NOMO-1 treated with DMSO at 0.1 percent for 48 hours (cell line): ENCODE measurements around the gene TMBIM1.

ENCODE experiments used
- DNase-seq: peaks from one replicate; lab custom pipeline; 2025; ENCODE audit not compliant: unreplicated experiment; lab: John Stamatoyannopoulos, UW

Gene TMBIM1

DNA sequence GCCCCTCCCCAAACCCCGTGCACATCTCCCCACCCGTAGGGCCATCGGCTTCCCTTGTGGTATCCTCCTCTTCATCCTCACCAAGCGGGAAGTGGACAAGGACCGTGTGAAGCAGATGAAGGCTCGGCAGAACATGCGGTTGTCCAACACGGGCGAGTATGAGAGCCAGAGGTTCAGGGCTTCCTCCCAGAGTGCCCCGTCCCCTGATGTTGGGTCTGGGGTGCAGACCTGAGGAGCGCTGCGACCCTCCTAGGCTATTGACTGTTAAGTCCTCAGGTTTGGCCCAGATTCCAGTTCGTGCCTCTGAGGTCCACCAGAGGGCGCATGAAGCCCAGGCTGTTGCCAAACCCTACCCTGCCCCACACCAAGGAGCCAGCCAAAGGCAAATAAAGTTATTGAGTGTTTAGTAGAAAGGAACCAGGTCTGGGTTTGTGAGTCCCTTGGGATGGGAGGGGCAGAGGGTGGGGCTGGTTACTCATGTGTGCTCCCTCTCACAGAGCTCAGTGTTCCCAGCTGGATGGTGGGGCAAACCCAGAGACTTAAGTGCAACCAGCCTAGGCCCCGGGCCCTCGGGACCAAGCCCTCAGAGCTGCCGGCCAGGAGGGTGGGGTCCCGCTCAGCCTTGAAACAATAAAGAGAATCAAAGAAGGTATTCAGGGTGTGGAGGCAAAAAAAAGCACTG, 19.6 kb downstream of the TMBIM1 start:
- DNase-seq = peak; percentile 74

DNA sequence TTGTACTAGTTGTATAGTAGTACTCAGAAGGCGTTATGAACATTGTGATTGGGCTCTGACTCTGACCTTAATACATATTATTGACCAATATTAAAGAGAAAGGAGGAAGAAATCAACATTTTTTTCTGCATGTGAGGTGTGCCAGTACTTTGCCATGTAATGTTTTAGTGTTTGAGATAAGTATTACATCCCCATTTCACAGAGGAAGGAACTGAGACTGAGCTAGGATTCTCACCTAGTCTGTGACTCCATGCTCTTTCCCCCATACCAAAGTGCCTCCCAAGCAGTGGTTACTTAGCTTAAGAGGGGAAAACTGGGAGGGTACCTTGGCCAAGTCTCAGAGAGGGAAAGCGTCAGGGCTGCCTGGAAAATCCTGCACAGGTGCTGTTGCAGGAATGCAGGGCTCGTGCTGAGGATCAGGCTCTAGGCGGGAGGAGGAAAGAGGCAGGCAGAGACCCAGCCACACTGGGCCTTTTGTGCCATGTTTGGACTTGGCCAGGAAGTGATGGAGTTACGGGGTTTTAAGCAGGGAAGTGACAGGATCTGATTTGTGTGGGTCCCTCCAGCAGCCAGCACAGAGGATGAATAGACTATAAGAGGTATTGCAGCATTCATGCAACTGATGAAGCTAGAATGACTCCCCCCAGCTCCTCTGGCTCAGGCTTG, 20.3 kb downstream of the TMBIM1 start:
- no peak for DNase-seq

DNA sequence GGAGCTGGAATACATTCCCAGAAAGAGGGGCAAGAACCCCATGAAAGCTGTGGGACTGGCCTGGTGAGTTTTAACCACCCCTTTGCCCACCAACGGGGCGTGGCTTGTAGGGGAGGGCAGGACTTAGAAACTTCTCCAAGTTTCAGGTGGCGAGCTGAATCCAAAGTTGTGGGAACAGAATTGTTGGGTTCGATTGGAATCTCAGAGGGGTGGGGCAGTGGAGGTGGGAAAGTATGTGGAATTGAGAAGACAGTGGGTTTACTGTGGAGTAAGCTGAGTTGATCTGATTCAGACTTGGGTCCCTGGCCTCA, 20.9 kb downstream of the TMBIM1 start:
- DNase-seq = no peak

DNA sequence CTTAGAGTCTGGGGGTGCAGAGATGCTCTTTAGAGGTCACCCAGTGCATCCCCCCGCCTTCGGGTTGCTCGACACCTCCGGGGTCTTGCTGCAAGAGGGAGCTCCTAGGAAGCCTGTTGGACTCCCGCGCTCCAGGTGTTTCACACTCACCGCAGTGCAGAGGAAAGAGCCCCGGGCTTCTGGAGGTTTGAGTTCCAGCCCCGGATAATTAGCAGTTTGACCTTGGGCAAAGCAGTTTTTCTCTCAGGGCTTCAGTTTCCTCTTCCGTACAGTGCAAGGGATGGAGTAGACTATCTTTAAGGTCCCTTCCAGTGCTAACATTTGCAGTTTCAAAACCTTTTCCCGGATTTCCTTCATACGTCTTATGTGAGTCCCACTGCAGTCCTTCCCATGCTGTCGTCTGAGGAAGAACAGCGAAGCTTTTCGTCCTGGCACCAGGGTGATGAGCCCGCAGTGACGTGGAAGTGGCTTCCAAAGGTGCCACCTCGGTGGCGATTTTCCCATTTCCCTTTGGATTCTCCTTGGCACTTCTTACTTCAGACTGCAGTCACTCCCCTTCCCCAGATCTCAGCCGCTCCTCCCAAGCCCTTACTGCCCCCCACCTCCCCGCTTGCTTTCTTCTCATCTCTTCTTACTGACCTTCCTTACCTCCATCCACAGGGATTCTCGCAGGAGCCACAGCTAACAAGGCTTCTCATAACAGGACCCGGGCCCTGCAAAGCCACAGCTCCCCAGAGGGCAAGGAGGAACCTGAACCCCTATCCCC, 21.4 kb downstream of the TMBIM1 start:
- no peak for DNase-seq

DNA sequence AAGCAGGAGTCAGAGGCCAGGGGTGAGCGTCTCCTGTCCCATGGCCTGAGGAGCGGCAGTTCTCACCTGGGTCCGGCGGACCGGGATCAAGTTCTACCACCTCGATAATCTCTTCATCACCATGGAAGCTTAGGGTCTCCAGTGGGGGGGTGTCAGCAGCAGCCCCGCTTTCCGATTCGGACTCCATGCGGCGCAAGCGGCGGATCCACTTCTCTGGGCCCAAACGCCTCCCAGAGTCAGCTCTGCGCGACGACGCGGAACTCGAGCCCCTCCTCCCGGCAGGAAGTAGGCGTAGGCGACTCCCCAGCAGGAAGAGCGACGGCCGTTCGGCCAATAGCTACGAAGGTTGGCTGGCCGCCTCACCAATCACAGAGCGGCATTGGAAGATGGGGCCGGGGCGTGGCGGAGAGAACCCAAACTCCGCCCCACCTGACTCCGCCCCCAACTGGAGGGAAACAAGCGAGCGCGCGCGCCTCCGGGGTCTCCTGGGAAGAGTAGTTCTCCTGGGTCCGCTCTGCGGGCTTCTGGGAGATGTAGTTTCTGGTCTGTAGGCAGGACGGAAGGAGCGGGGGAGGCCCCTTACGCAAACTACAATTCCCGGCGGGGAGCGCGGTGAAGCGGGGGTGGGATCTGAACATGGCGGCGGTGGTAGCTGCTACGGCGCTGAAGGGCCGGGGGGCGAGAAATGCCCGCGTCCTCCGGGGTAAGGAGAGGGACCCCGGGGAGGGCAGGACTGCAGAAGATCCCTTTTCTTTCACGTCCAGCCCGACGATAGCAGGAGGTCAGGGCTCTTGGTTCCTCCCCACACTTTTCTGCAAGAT, 22.2 kb downstream of the TMBIM1 start, which contains the start of the genes AAMP and PNKD:
AAMP (minus strand) TSS at position 238 of the 821 bp plus-strand sequence; CDS start at position 187, 51 bp downstream.
PNKD (plus strand) TSS at position 620 of the 821 bp plus-strand sequence; CDS start at position 637, 17 bp downstream.
- peak; percentile 100 for DNase-seq

DNA sequence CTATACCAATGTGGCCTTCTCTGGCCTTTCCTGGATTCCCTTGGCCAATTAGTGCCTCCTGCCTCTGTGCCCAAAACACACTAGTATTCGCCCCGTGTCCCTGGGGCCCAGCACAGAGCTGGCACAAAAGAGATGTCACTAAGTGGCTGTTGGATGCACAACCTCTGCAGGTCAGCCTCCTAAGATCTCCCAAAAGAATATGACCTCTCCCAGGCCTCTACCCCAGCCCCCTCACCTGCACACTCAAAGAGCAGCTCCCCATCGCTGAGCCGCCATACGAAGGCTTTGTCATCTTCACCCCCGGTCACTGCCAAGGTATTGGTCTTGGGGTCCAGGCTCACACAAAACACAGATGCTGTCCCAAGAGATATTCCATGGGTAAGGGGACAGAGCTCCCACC, 25.0 kb downstream of the TMBIM1 start:
- no peak for DNase-seq

DNA sequence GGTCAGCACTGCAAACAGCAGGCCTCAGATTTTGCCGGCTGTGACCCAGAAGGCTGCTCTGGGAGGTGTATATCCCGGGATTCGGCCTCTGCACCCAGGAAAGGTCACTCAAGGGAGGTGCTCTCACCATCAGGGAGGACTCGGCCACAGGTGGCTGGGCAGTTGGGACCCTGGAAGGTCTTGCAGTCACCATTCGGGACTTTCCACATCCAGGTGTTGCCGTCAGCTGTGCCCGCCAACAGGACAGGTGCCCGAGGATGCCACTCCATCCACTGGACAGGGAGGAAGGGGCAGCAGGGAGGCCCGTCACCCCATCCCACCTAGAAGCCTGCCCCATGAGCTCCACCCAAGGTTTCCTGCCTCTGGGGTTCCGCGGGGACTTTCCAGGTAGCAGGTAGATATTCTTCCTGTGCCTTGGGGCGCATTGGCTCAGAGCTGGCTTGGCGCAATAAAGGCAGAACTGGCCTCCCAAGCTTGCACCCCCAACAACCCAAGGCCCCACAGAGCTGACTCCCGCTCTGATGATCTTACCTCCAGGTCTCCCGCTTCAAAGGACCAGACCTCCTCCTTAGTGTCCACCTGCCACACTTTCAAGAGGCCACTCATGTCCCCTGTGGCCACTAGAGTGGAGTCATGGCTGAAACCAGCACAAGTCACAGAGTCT, 25.9 kb downstream of the TMBIM1 start:
- no peak for DNase-seq

DNA sequence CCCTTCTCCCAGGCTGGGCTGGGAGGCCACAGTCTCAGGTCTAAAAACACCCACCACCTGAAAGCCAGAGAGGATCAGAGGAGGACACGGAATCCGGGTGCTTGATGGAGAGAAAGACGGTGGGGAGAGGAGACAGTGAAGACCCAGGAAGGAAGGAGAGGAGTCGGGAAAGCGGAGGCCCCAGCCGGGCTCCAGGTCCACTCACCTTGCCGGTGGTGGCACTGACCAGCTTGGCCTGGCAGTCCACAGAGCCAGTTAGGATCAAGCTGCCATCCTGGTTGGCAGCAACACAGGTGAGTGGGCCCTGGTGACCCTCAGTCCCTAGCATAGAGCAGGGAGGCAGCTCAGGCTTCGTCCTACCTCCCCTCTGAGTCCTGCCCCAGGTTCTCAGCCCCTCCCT, 26.7 kb downstream of the TMBIM1 start:
- no peak for DNase-seq

DNA sequence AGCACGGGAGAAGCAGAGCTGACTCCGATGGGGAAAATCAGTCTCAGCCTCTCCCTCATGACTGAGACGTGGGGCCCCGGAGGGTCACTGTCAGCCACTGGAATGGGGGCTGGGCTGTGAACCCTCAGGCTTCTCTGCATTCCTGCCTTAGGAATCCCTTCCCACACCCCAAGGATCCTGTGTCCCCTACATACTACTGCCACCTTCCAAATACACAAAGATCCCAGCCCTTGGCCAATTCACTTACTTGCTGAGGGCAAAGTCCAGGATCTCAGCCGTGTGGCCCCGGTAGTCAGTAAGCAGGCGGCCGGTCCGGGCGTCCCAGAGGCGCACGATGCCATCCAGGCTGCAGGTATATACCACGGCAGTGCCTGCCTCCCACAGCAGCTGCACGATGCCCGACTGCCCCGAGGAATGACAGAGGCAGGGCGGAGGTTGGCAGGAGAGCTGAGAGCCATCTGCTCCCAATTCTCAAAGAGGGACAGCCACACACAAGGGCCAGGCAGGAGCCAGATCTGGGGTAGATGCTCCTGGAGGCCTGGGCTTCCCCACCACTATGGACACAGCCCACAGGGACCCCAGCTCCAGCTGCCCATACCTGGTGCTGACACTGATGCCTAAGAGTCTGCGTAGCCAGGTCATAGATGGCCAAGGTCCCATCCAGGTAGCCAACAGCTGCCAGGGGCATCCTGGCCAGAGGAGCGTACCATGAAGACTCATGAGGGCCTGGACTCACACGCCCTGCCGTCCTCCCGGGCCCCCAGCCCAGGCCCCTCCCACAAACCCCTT, 27.3 kb downstream of the TMBIM1 start:
- no peak for DNase-seq

DNA sequence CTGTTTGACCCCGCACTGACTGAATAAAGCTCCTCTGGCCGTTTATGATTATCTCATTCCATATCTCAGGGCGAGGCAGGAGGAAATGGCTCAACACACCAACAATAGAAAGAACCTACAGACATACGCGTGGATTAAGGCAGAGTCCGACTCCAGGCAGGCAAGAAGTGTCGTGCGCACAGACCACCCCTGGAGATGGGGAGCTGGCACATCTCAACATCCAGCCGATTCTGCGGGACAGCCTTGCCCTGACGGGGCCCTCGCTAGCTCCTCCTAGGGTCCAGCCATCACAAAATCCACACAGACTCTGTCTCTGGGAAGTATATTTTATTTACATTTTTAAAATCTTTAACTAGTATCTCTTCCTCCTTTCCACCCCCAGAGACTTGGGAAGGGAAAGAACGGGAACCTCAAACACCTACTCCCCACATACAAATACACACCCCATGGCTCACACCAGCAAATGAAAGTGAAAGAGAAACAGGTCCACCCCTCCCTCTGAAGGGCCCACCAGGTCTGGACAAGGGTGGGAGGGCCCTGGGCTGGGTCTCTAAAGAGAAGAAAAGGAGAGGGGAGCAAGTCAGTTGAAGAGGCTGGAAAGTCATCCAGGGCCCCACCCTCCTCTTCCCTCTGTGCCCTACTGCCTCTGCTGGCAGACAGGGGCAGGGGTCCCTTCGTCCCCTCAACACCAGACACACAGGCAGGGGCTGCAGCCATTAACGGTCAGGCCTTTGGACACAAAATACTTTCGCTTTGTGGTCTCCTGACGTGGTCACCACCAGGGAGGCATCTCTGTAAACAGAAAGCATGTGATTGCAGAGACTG, 28.3 kb downstream of the TMBIM1 start:
- DNase-seq = no peak

DNA sequence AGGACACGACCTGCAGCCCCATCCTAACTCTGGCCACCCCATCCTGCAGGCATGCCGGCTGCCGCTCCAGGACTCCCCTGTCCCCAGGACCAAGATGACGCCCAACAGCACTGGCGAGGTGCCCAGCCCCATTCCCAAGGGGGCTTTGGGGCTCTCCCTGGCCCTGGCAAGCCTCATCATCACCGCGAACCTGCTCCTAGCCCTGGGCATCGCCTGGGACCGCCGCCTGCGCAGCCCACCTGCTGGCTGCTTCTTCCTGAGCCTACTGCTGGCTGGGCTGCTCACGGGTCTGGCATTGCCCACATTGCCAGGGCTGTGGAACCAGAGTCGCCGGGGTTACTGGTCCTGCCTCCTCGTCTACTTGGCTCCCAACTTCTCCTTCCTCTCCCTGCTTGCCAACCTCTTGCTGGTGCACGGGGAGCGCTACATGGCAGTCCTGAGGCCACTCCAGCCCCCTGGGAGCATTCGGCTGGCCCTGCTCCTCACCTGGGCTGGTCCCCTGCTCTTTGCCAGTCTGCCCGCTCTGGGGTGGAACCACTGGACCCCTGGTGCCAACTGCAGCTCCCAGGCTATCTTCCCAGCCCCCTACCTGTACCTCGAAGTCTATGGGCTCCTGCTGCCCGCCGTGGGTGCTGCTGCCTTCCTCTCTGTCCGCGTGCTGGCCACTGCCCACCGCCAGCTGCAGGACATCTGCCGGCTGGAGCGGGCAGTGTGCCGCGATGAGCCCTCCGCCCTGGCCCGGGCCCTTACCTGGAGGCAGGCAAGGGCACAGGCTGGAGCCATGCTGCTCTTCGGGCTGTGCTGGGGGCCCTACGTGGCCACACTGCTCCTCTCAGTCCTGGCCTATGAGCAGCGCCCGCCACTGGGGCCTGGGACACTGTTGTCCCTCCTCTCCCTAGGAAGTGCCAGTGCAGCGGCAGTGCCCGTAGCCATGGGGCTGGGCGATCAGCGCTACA, 29.4 kb downstream of the TMBIM1 start:
- DNase-seq = no peak

DNA sequence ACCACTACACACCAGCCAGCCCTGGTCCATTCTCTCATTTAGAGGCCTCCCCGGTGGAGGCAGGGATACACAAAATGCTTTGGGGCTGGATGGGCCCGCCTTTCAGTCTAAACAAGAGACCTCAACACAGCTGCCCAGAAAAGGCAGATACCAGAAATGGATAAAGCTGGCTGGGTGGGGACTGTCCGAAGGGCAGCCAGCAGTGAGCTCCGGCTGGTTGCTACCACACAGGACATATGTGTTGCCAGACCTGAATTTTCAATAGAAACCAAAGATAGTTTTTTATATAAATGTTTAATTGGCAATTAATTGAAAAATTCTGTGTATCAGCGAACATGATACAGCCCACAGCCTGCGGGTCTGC, 30.1 kb downstream of the TMBIM1 start:
- no peak for DNase-seq

DNA sequence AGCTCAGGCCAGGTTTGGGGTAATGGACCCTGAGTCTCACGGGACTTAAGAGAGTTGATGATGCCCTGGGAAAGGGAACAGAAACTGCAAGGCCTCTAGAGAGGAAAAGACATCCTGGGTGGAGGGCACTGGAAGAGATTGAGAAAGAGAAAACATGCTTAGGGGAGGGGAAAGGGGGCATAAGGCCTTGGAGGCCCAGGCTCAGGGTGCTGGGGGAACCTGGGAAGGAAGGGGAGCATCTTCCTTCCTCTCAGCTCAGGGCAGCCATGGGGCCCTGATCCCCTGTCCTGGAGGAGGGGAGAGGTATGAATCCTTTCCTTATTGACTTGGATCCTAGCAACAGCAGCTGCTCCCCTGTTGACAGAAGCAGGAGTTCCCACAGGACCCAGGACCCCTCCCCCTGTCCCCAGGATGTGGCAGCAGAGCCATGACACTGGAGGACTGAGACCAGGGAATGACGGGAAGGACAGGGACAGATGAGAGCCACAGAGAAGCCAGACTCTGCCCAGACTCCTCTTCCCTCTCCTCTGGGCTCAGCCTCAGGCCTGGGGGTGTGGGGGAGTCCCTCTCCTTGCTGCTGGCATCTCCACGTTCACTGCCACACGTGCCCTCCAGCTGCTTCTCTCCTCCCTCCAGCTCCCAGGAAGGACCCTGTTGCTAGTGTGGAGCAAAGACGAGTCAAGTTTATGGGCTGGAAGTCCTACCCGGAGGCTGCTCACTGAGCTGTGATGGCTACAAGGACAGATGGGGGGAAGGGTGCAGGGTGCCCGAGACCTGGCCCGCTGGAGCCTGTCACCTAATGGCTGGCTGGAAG, 30.7 kb downstream of the TMBIM1 start:
- DNase-seq = peak; percentile 12

DNA sequence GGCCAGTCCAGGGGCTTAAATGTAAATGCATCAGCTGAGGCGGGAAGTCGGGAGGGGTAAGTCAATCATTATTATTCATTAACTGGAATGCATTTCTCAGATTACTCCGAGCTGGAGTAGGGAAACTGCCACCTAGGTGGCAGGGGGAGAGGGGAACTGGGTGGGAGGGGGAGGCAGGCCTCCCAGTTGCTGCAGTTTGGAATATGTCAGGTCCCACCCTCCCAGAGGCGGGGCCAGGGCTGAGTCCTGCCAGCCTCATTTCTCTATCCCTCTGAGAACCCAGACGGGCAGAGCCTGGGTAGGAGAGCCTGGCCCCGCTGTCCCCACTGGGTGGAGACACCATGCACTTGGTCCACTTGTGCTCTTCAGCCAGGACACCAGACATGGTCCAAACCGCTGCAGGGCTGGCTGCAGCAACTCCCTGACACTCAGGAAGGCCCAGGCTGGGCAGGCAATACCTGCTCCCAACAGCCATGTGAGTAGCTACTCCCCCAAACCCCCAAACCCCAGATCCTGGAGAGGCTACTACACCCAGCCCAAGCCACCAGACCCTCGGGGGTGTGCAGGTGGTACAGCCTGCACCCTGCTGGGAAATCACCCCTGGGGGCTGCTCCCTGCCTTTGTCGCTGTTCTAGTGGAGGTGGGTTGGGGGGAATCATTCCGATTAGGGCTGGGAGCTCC, 31.4 kb downstream of the TMBIM1 start, which contains the start of gene GPBAR1:
GPBAR1 (plus strand) TSS at position 274 of the 681 bp plus-strand sequence. CDS start 1,710 bp downstream, outside the sequence.
- no peak for DNase-seq

DNA sequence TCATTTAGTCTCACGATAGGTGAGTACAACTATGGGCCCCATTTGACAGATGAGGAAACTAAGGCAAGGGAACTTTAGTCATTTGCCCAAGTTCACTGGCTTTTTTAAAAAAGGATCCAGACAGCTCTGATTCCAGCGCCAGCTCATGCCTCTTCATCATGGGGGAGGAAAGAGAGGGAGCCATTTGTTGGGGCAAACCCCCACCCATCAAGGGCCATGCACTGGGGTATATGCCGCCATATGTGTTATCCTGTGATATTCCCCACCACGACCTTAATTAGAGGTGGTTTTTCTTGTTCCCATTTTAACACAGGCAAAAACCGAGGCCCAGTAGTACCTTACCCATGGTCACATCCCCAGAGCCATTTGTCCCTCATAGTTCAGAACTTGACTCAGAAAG, 32.1 kb downstream of the TMBIM1 start:
- DNase-seq = no peak
